Vagina (tissue), 2 donors: ENCODE results near the gene PAPLN.
"Not testable (repeated sequence)": the region's sequence is repeated elsewhere in the genome, so short reads cannot be mapped to it uniquely, and the experiment has no call there.

Experiments
- CTCF ChIP-seq, 3 experiments: fragments of 450-650 bp in 2 of 3; fragments of 200-600 bp in 1 of 3; sonication (generic) in 1 of 3; IDR thresholded peaks; one replicate each; pipeline ENCODE4 v1.5.1; 2017 to 2019; ENCODE audit warnings: antibody characterized with exemption in 3 of 3, mild to moderate bottlenecking in 2 of 3, moderate library complexity in 2 of 3
- POLR2A ChIP-seq, 2 donors: fragments of 450-650 bp; IDR thresholded peaks; one replicate each; pipeline ENCODE4 v1.6.1; 2017; ENCODE audit warnings: antibody characterized with exemption in 2 of 2, mild to moderate bottlenecking in 2 of 2, moderate library complexity in 2 of 2

DNA sequence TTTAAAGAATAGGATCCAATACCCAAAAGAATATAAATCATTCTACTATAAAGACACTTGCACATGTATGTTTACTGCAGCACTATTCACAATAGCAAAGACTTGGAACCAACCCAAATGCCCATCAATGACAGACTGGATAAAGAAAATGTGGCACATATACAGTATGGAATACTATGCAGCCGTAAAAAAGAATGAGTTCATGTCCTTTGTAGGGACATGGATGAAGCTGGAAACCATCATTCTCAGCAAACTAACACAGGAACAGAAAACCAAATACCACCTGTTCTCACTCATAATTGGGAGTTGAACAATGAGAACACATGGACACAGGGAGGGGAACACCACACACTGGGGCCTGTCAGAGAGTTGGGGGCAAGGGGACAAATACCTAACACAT lies 71.9 kb downstream of the PAPLN start:
- not testable (repeated sequence) for TF ChIP-seq CTCF, POLR2A (IDR thresholded peaks at IDR 0.05)
